Measurements from ENCODE around the gene HSPA9. TPM values are rescaled to one million over a fixed set of nuclear protein-coding genes. Genes with fewer than 3 reads are reported as not detected.

Gene HSPA9
- total and polyA plus RNA-seq, 7 donors = 289 to 718 (median 483) TPM

- peaks cover 41% of the 10 kb centered on the region for H3K4me1 ChIP-seq
Observed at GRCh38 chr5:138545919-138546562, 29.2 kb downstream of the HSPA9 start.

DNA sequence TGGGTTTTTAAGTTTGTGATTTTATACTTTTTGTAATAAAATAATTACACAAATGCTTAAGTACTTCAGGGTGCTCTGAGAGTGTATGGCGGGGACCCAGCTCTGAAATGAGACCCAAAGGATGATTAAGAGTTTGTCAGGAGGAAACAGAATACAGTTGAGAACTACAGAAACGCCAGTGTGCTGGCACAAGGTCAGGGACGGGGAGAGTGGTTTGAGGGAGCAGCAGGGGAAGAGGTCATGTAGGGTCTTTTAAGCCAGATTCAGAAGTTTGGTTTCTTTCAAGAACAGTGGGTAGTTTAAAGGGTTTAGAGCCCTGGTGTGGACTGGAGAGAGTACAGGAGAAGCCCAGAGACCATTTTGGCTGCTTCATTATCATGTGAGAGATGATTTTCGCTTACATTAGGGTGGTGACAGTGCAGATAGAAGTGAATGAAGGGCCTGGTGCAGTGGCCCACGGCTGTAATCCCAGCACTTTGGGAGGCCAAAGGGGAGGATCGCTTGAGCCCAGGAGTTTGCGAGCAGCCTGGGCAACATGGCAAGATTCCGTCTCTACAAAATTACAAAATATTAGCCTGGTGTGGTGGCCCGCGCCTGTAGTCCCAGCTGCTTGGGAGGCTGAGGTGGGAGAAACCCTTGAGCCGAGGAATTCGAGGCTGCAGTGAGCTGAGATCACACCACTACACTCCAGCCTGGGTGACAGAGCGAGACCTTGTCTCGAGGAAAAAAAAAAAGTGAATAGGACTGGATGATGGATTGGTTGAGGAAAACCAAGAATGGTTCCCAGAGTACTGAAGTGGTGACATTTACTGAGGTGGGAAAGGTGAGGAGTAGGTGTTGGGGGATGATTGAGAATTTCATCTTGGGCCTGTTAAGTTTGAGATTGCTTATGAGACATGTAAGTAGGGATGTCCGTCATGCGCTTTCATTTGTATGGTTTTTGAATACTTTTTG is 30.7 kb downstream of the HSPA9 start:
- WGBS, 3 donors = 49 to 57% (median 51%) methylated on average over 16 of the region's 16 CpGs
- peak overlapping the region; percentile 99 for H3K27ac ChIP-seq
- ATAC-seq = peak in 1 of 4 donors; percentile 30
- H3K4me1 ChIP-seq = peaks cover 53% of the 10 kb centered on the region
- no peak for TF ChIP-seq CTCF (IDR thresholded peaks at IDR 0.05)
- intact Hi-C loops (cut with DNase I) = loop anchor here in 1 of 2 donors (5.0 kb wide), 1 partner anchor 92 kb away; no protein-coding TSS in a partner anchor
- H3K4me3 ChIP-seq = peak overlapping the region; percentile 96
- no peaks in the 10 kb centered on the region for H3K9me3 ChIP-seq
- peak; percentile 50 to 70 for DNase-seq
- H3K27me3 ChIP-seq (ENCODE audit: insufficient read depth in 3 of 3, low read length in 2 of 3) = no peaks in the 10 kb centered on the region
- H3K36me3 ChIP-seq (ENCODE audit: insufficient read depth in 1 of 2, low read depth in 1 of 2) = no peaks in the 10 kb centered on the region

More at GRCh38 chr5:138545919-138546562, 29.2 kb downstream of the HSPA9 start:
- intact Hi-C loops (cut with DNase I) = loop anchor here in 1 of 2 donors (5.0 kb wide), 1 partner anchor 94 kb away; no protein-coding TSS in a partner anchor
- H3K36me3 ChIP-seq (ENCODE audit: insufficient read depth in 1 of 2, low read depth in 1 of 2) = no peaks in the 10 kb centered on the region
- ATAC-seq = no peak
- H3K27me3 ChIP-seq (ENCODE audit: insufficient read depth in 3 of 3, low read length in 2 of 3) = no peaks in the 10 kb centered on the region
- H3K27ac ChIP-seq = peak overlapping the region; percentile 99
- no peak for TF ChIP-seq CTCF (IDR thresholded peaks at IDR 0.05)
- 77 to 83% (median 80%) methylated on average over 6 of the region's 6 CpGs for WGBS, 3 donors
- no peak for DNase-seq
- H3K4me3 ChIP-seq = peak overlapping the region; percentile 96
- H3K9me3 ChIP-seq = no peaks in the 10 kb centered on the region

DNA sequence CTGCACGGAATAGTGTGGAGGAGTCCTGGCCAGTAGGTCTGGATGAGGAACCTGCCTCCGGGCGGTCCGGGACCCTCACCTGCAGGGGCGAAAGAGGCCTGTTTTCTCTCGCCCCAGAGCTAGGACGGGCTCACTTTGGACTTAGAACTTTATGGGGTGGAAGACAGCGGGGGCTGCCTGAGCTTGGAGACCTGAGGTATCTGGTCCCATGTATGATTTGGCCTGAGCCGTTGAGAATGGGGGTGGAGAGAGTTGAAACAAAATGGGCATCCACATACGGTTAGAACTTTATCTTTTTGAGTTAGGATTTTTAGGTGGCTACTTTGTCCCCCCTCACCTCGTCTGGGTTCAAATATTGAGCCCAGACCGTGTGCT is 31.5 kb downstream of the HSPA9 start:
- WGBS, 3 donors = 0 to 1% (median 0%) methylated on average over 12 of the region's 12 CpGs
- no peak for DNase-seq
- H3K27me3 ChIP-seq (ENCODE audit: insufficient read depth in 3 of 3, low read length in 2 of 3) = no peaks in the 10 kb centered on the region
- no peak for TF ChIP-seq CTCF (IDR thresholded peaks at IDR 0.05)
- peaks cover 60% of the 10 kb centered on the region for H3K4me1 ChIP-seq
- ATAC-seq = peak; percentile 67 to 72 (median 69)
- intact Hi-C loops (cut with DNase I) = no loop called here
- H3K27ac ChIP-seq = peak overlapping the region; percentile 99
- peak overlapping the region; percentile 96 for H3K4me3 ChIP-seq
- no peaks in the 10 kb centered on the region for H3K36me3 ChIP-seq (ENCODE audit: insufficient read depth in 1 of 2, low read depth in 1 of 2)
- H3K9me3 ChIP-seq = no peaks in the 10 kb centered on the region

DNA sequence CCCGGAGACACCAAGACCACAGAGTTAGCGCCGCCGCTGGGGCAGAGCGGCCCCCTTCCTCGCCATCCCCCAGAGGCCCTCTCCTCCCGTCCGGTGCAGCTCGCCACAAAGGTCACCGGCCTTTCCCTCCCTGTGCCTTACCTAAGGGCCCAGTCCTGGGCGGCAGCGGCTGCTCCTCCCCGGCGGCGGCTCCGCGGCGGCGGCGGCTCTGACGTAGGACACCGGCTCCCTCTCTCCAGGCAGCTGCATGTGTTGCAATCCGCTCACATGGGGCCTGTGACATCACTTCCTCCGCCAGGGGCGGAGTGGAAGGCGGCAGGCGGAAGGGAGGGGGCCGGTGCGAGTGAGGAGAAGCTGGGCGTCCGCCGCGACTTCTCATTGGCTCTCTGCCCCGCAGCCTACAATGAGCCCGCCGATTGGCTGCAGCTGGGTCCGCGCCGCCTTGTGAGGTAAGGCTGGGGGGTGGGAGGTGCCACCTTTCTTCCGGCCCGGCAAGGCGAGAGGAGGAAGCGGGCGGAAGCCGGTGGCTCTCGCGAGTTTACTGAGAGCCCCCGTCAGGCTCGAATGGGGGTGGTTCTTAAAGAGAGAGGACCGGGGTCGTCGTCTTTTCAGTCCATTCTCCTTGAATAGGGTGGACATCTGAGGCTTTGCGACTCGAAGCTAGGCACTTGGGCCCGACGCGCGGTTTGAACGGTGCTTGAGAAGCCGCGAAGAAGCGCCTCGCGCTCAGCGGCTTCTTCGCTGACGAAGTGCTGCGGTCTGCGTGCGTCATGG is 32.1 kb downstream of the HSPA9 start, which contains the start of gene ETF1:
Gene ETF1, minus strand, starts transcription at position 281 of the 774 bp plus-strand sequence. CDS start 318 bp downstream, outside the sequence.
- Histone ChIP-seq H3K4me3 (peak within 1 kb of the TSS; percentile 96), H3K27ac (peak within 1 kb of the TSS; percentile 99), H3K36me3 (ENCODE audit: insufficient read depth in 1 of 2, low read depth in 1 of 2) (no peaks in the 10 kb centered on the region), H3K9me3 (no peaks in the 10 kb centered on the region), H3K4me1 (peaks cover 61% of the 10 kb centered on the region), H3K27me3 (ENCODE audit: insufficient read depth in 3 of 3, low read length in 2 of 3) (no peaks in the 10 kb centered on the region)
- intact Hi-C loops (cut with DNase I) = loop anchor here in 1 of 2 donors (1.0 kb wide), 1 partner anchor 79 kb away; no protein-coding TSS in a partner anchor
- 0 to 1% (median 1%) methylated on average over 55 to 70 of the region's 70 CpGs for WGBS, 3 donors
- DNase-seq (peak; percentile 100), ATAC-seq (peak; percentile 88 to 93 (median 90))
- TF ChIP-seq CTCF (IDR thresholded peaks at IDR 0.05) = no peak
